HG03575 (cell line): ENCODE results near the gene ADARB2.
"Not testable (repeated sequence)": the region's sequence is repeated elsewhere in the genome, so short reads cannot be mapped to it uniquely, and the experiment has no call there.

Source experiments
- ATAC-seq: cut with Tn5 transposase; IDR thresholded peaks from one replicate; pipeline ENCODE4 v1.9.1; 2021; ENCODE audit not compliant: unreplicated experiment, insufficient number of reproducible peaks, low FRiP score; ENCODE audit errors: extremely low read depth

The ADARB2 gene

GRCh38 chr10:1266033-1266802 lies 471.1 kb downstream of the ADARB2 start:
- ATAC-seq: no peak

- ATAC-seq: no peak
These were observed 473.3 kb downstream of the ADARB2 start for GRCh38 chr10:1264001-1264400.

GRCh38 chr10:1257274-1257673 lies 480.1 kb downstream of the ADARB2 start:
- ATAC-seq: no peak

- ATAC-seq: no peak
These were observed 480.9 kb downstream of the ADARB2 start for GRCh38 chr10:1256432-1256725.

- no peak for ATAC-seq
These were observed 481.5 kb downstream of the ADARB2 start for GRCh38 chr10:1255600-1256431.

GRCh38 chr10:1255118-1255517 lies 482.2 kb downstream of the ADARB2 start:
- ATAC-seq: no peak

- no peak for ATAC-seq
These were observed 483.6 kb downstream of the ADARB2 start for GRCh38 chr10:1253523-1254353.

GRCh38 chr10:1251769-1252168 lies 485.6 kb downstream of the ADARB2 start:
- ATAC-seq: no peak

- no peak for ATAC-seq
These were observed 488.0 kb downstream of the ADARB2 start for GRCh38 chr10:1249142-1249920.

GRCh38 chr10:1248262-1248630 lies 489.1 kb downstream of the ADARB2 start:
- ATAC-seq: not testable (repeated sequence)

GRCh38 chr10:1247598-1248261 lies 489.6 kb downstream of the ADARB2 start:
- no peak for ATAC-seq

- no peak for ATAC-seq
These were observed 492.8 kb downstream of the ADARB2 start for GRCh38 chr10:1244493-1244892.

GRCh38 chr10:1243486-1244234 lies 493.7 kb downstream of the ADARB2 start:
- no peak for ATAC-seq

GRCh38 chr10:1242975-1243374 lies 494.4 kb downstream of the ADARB2 start:
- no peak for ATAC-seq

GRCh38 chr10:1241973-1242935 lies 495.1 kb downstream of the ADARB2 start:
- no peak for ATAC-seq

- ATAC-seq: no peak
These were observed 495.9 kb downstream of the ADARB2 start for GRCh38 chr10:1241322-1241890.
